AG09319 (cell line): ENCODE measurements around the gene MFSD6.

Source experiments
- DNase-seq: peaks from one replicate; pipeline ENCODE4 v3.0.0-alpha.2; 2010; ENCODE audit warnings: low read depth; ENCODE audit errors: extremely low read depth
- TF ChIP-seq, protein P1 (sequence below): IDR thresholded peaks from 2 replicates; pipeline ENCODE4 v1.5.1; 2011; ENCODE audit warnings: low read depth, mild to moderate bottlenecking, inconsistent platforms, low read length, moderate library complexity

The MFSD6 gene

DNA sequence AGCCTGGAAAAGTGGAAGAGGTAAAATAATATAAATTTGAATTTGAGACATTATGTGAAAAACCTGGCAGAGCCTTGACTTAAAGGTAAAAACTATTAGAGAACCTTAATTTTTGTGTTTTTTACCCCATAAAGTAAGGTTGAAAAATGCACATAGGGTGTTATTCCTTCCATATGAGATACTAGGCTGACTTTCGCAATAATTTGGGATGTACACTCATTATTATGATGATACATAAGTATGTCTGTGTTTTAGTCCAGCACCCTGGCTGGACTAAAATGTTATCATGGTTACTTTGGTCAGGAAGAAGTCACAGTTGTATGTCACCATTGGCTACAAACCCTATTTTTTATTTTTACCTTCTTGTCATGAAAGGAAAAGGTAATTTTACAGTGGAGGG, 106.5 kb downstream of the MFSD6 start:
- no peak for DNase-seq
- TF ChIP-seq, protein P1, sequence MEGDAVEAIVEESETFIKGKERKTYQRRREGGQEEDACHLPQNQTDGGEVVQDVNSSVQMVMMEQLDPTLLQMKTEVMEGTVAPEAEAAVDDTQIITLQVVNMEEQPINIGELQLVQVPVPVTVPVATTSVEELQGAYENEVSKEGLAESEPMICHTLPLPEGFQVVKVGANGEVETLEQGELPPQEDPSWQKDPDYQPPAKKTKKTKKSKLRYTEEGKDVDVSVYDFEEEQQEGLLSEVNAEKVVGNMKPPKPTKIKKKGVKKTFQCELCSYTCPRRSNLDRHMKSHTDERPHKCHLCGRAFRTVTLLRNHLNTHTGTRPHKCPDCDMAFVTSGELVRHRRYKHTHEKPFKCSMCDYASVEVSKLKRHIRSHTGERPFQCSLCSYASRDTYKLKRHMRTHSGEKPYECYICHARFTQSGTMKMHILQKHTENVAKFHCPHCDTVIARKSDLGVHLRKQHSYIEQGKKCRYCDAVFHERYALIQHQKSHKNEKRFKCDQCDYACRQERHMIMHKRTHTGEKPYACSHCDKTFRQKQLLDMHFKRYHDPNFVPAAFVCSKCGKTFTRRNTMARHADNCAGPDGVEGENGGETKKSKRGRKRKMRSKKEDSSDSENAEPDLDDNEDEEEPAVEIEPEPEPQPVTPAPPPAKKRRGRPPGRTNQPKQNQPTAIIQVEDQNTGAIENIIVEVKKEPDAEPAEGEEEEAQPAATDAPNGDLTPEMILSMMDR, result no peak

DNA sequence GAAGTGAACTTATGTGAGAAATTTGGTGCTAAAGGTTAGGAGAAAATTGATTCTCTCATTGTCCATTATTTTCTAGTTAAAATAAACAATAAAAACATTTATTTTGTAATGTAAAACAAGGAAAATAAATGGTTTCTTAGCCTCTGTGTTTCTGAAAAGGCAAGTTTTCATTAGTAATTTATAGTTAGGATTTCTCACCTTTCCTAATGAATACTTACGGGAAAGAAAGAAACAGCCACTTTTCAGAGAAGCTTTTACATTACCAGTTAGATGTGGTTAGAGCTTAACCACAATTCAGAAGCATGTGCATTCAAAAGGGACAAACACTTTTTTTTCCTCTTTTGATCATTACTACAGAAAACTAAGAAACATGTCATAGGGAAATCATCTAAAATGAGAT, 107.5 kb downstream of the MFSD6 start:
- TF ChIP-seq, protein P1, result no peak
- no peak for DNase-seq

GRCh38 chr2:190517468-190517867, 109.3 kb downstream of the MFSD6 start:
- DNase-seq, result no peak
- TF ChIP-seq, protein P1, result no peak

DNA sequence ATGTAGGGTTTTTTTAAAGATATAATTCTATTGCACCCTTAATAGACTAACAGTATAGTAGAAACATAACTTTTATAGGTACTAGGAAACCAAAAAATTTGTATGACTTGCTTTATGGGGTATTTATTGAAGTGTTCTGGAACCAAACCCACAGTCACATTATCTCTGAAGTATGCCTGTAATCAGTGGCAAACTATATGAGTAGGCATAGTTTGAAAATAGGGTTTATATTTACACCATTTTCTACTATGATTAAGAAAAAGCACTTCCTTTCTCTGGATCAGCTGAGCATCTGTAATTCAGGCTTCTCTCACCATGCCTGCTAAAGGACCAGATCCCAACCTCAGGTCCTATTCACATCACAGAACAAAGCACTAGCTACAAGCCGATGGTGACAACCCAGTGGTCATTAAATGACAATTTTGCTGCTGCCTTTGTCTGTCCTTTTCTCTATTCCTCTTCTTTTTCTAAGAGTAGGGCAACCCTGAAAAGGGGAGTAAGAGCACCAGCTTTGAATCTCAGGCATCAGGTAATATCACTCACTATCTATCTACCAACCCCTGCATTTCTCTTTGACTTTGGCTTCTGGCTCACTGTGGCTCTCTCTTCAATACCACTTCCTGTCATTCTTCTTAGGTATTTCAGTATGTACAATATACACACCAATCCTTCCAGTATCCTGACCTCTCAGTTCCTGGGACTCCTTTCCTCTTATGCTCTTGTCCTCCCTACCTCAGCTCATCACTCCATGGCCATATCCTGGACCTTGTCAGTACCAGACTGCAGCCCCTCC, 112.0 kb downstream of the MFSD6 start:
- TF ChIP-seq, protein P1, result no peak
- DNase-seq, result no peak

- no peak for DNase-seq
- TF ChIP-seq, protein P1, result no peak
Observed at GRCh38 chr2:190524928-190525327, 116.8 kb downstream of the MFSD6 start.

GRCh38 chr2:190526105-190526750, 118.1 kb downstream of the MFSD6 start:
- no peak for DNase-seq
- TF ChIP-seq, protein P1, result no peak

DNA sequence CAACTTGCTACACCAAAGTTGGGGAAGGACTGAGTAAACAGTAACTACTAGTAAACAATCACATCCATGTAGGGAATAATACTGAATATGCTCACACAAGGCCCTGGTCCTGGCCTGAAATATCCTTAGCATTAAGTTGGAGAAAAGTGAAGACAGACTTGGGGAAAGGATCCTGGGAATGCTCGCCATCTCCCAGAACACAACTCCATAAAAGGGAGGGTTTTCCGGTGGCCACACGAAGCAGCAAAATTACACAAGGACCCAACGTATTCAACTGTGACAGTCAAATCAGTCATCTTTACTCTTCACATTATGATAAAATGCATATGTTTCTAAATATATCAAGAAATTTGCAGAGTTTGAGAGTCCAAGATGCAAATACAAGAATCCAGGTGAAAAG, 119.1 kb downstream of the MFSD6 start:
- TF ChIP-seq, protein P1, result no peak
- DNase-seq, result no peak
